Sigmoid colon (tissue), 7 donors: ENCODE results near the gene PCDHGA1. TPM values are rescaled to one million over a fixed set of nuclear protein-coding genes. Genes with fewer than 3 reads are reported as not detected.
"Not testable (repeated sequence)": the region's sequence is repeated elsewhere in the genome, so short reads cannot be mapped to it uniquely, and the experiment has no call there.

Source experiments
- DNase-seq: peaks from one replicate; pipeline ENCODE4 v3.0.0-alpha.2; 2019
- H3K27ac ChIP-seq, 4 donors: fragments of 200-600 bp; sonication (generic); one replicate each; pipeline ENCODE4 v1.5.1; 2016 to 2019; ENCODE audit warnings: mild to moderate bottlenecking in 1 of 4
- H3K27me3 ChIP-seq, 3 donors: fragments of 200-600 bp; sonication (generic); one replicate each; pipeline ENCODE4 v1.5.1; 2019; ENCODE audit warnings: mild to moderate bottlenecking in 1 of 3
- H3K36me3 ChIP-seq, 4 donors: fragments of 200-600 bp; sonication (generic); one replicate each; pipeline ENCODE4 v1.5.1; 2016 to 2019
- H3K4me1 ChIP-seq, 4 donors: fragments of 200-600 bp; sonication (generic); one replicate each; pipeline ENCODE4 v1.5.1; 2017 to 2019
- H3K4me3 ChIP-seq, 4 donors: fragments of 200-600 bp; sonication (generic); one replicate each; pipeline ENCODE4 v1.5.1; 2017 to 2019; ENCODE audit warnings: mild to moderate bottlenecking in 2 of 4, moderate library complexity in 1 of 4
- H3K9me3 ChIP-seq, 4 donors: fragments of 200-600 bp in 3 of 4; sonication (generic) in 3 of 4; one replicate each; pipeline versions ENCODE4 v1.5.1 to v1.6.1; 2013 to 2019
- EP300 ChIP-seq, 4 donors: sonication (generic); formaldehyde crosslinking; IDR thresholded peaks; one replicate each; pipeline ENCODE4 v1.6.1; 2017; ENCODE audit warnings: antibody characterized with exemption in 4 of 4
- POLR2A ChIP-seq, 2 donors: fragments of 450-650 bp; IDR thresholded peaks; one replicate each; pipeline ENCODE4 v1.6.1; 2016; ENCODE audit warnings: antibody characterized with exemption in 2 of 2, mild to moderate bottlenecking in 2 of 2, moderate library complexity in 2 of 2
- POLR2AphosphoS5 ChIP-seq, 4 donors: sonication (generic); formaldehyde crosslinking; IDR thresholded peaks; one replicate each; pipeline ENCODE4 v1.6.1; 2017; ENCODE audit warnings: antibody characterized with exemption in 4 of 4
- WGBS, 2 donors: extraction: QIAGEN DNeasy Blood & Tissue Kit; methylation state at CpG; one replicate each; pipeline ENCODE4 v1.1.7; 2013; 5-methylcytosine and 5-hydroxymethylcytosine counted together
- intact Hi-C: fragments of 100-400 bp; cut with DNase I; formaldehyde crosslinking; loops from one replicate; pipeline ENCODE4 v1.15.1; 2023
- polyA plus RNA-seq, 3 donors: library from polyadenylated mRNA; stranded (reverse); fragments of 200-250 nt; gene quantifications; one replicate each; pipeline ENCODE4 v1.2.3, GENCODE V29; 2013
- total RNA-seq, 4 donors: library from RNA; depleted of rRNA; stranded (reverse); fragments of >200 nt; gene quantifications; one replicate each; pipeline ENCODE4 v1.1.0, GENCODE V29; 2016
- TF ChIP-seq, protein P1 (sequence below), 4 experiments: fragments of 450-650 bp in 3 of 4; fragments of 200-600 bp in 1 of 4; IDR thresholded peaks; one replicate each; pipeline ENCODE4 v1.5.1; 2016 to 2019; ENCODE audit warnings: antibody characterized with exemption in 4 of 4, mild to moderate bottlenecking in 3 of 4, moderate library complexity in 2 of 4
- donor health status: healthy with polysubstance abuse.
- donor health status: Bipolar disorder and iron deficiency.
- donor health status: healthy.

The PCDHGA1 gene
- total and polyA plus RNA-seq, 7 donors, result 0.26 to 1.4 (median 1.1) TPM; not detected in 2

DNA sequence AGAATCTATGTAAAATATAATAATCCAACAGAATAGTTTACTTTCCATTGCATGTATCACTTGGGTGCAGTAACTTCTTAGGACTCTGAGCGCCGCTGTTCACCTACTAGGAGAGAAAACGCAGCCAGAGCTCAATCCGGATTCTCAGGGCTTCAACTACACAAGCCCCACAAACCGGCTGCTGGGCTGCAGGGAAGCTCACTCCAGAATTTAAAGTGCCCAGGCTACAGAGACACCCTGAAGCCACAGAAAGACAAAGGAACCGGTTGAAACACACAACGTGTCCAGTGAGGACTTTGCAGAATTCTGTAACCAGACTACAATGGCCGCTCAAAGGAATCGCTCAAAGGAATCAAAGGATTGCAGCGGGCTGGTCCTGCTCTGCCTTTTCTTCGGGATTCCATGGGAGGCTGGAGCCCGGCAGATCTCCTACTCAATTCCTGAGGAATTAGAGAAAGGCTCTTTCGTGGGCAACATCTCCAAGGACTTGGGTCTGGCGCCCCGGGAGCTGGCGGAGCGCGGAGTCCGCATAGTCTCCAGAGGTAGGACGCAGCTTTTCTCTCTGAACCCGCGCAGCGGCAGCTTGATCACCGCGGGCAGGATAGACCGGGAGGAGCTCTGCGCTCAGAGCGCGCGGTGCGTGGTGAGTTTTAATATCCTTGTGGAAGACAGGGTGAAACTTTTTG lies 82.7 kb downstream of the PCDHGA1 start, which contains the start of gene PCDHGA10:
Gene PCDHGA10 (plus strand): TSS at position 134 of the 686 bp plus-strand sequence. CDS start 189 bp downstream, at position 323.
- TF ChIP-seq POLR2A (IDR thresholded peaks at IDR 0.05) (no peak), POLR2AphosphoS5 (IDR thresholded peaks at IDR 0.05) (no peak), EP300 (IDR thresholded peaks at IDR 0.05) (no peak)
- TF ChIP-seq, protein P1, sequence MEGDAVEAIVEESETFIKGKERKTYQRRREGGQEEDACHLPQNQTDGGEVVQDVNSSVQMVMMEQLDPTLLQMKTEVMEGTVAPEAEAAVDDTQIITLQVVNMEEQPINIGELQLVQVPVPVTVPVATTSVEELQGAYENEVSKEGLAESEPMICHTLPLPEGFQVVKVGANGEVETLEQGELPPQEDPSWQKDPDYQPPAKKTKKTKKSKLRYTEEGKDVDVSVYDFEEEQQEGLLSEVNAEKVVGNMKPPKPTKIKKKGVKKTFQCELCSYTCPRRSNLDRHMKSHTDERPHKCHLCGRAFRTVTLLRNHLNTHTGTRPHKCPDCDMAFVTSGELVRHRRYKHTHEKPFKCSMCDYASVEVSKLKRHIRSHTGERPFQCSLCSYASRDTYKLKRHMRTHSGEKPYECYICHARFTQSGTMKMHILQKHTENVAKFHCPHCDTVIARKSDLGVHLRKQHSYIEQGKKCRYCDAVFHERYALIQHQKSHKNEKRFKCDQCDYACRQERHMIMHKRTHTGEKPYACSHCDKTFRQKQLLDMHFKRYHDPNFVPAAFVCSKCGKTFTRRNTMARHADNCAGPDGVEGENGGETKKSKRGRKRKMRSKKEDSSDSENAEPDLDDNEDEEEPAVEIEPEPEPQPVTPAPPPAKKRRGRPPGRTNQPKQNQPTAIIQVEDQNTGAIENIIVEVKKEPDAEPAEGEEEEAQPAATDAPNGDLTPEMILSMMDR (IDR thresholded peaks at IDR 0.05), result peak in 1 of 4 experiments; percentile 13
- Histone ChIP-seq H3K27ac (peak within 1 kb of the TSS in 1 of 4 donors; percentile 3), H3K9me3 (peaks cover 40 to 88% (median 71%) of the 10 kb centered on the region in 4 donors), H3K27me3 (no peaks in the 10 kb centered on the region), H3K4me1 (no peaks in the 10 kb centered on the region), H3K36me3 (peaks cover 0 to 11% (median 0%) of the 10 kb centered on the region in 4 donors), H3K4me3 (peak within 1 kb of the TSS in 3 of 4 donors; percentile 8 to 23 (median 19))
- 13 to 35% methylated on average over 31 of the region's 31 CpGs for WGBS, 2 donors
- intact Hi-C loops, result no loop called here
- DNase-seq, result no peak

DNA sequence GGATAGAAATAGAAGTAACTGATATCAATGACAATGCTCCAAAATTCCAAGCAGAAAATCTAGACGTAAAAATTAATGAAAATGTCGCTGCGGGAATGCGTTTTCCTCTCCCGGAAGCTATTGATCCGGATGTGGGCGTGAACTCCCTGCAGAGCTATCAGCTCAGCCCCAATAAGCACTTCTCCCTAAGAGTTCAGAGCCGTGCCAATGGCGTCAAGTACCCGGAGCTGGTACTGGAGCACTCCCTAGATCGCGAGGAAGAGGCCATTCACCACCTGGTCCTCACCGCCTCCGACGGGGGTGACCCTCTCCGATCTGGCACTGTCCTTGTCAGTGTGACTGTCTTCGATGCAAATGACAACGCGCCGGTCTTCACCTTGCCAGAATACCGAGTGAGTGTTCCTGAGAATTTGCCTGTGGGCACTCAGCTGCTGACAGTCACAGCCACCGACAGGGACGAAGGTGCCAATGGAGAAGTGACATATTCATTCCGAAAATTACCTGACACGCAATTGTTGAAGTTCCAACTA lies 83.3 kb downstream of the PCDHGA1 start:
- Histone ChIP-seq H3K4me1 (peaks cover 0 to 4% (median 0%) of the 10 kb centered on the region in 4 donors), H3K9me3 (peaks cover 42 to 88% (median 72%) of the 10 kb centered on the region in 4 donors), H3K4me3 (peak overlapping the region in 3 of 4 donors; percentile 8 to 23 (median 19)), H3K36me3 (peaks cover 0 to 11% (median 0%) of the 10 kb centered on the region in 4 donors), H3K27me3 (no peaks in the 10 kb centered on the region), H3K27ac (no peak overlapping the region)
- WGBS, 2 donors, result 16 to 38% methylated on average over 25 of the region's 25 CpGs
- intact Hi-C loops, result no loop called here
- DNase-seq, result peak; percentile 48
- TF ChIP-seq EP300 (IDR thresholded peaks at IDR 0.05) (no peak), POLR2AphosphoS5 (IDR thresholded peaks at IDR 0.05) (no peak), POLR2A (IDR thresholded peaks at IDR 0.05) (no peak)
- TF ChIP-seq, protein P1 (IDR thresholded peaks at IDR 0.05), result no peak

GRCh38 chr5:141414548-141415274 lies 84.4 kb downstream of the PCDHGA1 start:
- not testable (repeated sequence) for H3K27me3 ChIP-seq, H3K4me1 ChIP-seq, H3K4me3 ChIP-seq, DNase-seq, H3K27ac ChIP-seq
- H3K9me3 ChIP-seq, result peaks cover 42 to 88% (median 71%) of the 10 kb centered on the region in 4 donors
- intact Hi-C loops, result loop anchor here (5.0 kb wide), 2 partner anchors 63 to 143 kb away; partner anchors contain the start of gene PCDHGC3
- peaks cover 0 to 11% (median 0%) of the 10 kb centered on the region in 4 donors for H3K36me3 ChIP-seq
- 36 to 66% methylated on average over 46 of the region's 46 CpGs for WGBS, 2 donors

DNA sequence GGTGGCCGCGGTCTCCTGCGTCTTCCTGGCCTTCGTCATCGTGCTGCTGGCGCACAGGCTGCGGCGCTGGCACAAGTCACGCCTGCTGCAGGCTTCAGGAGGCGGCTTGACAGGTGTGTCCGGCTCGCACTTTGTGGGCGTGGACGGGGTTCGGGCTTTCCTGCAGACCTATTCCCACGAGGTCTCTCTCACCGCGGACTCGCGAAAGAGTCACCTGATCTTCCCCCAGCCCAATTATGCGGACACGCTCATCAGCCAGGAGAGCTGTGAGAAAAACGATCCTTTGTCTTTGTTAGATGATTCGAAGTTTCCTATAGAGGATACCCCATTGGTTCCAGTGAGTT lies 84.9 kb downstream of the PCDHGA1 start:
- not testable (repeated sequence) for H3K4me3 ChIP-seq, H3K4me1 ChIP-seq, DNase-seq, H3K27me3 ChIP-seq, H3K27ac ChIP-seq
- Histone ChIP-seq H3K9me3 (peaks cover 42 to 88% (median 71%) of the 10 kb centered on the region in 4 donors), H3K36me3 (peaks cover 0 to 11% (median 0%) of the 10 kb centered on the region in 4 donors)
- WGBS, 2 donors, result 28 to 64% methylated on average over 24 of the region's 24 CpGs
- intact Hi-C loops, result loop anchor here (5.0 kb wide), 2 partner anchors 62 to 142 kb away; partner anchors contain the start of gene PCDHGC3

GRCh38 chr5:141417494-141418172 lies 87.3 kb downstream of the PCDHGA1 start, which contains the start of gene PCDHGB7:
TSS of gene PCDHGB7 (plus strand) at chr5:141417677. CDS start at chr5:141417860, 183 bp downstream.
- H3K4me1 ChIP-seq, H3K36me3 ChIP-seq, H3K27me3 ChIP-seq: not testable (repeated sequence)
- DNase-seq, result peak; percentile 86
- TF ChIP-seq, protein P1 (IDR thresholded peaks at IDR 0.05), result peak; percentile 43 to 51 (median 46)
- intact Hi-C loops, result loop anchor here (5.0 kb wide), 2 partner anchors 60 to 140 kb away; partner anchors contain the start of gene PCDHGC3
- peak within 1 kb of the TSS; percentile 45 to 61 (median 55) for H3K27ac ChIP-seq
- 8 to 47% methylated on average over 47 of the region's 47 CpGs for WGBS, 2 donors
- peaks cover 59 to 92% (median 81%) of the 10 kb centered on the region in 4 donors for H3K9me3 ChIP-seq
- H3K4me3 ChIP-seq, result peak within 1 kb of the TSS; percentile 27 to 44 (median 39)
